ENCODE results near the gene RAB40B. TPM values are rescaled to one million over a fixed set of nuclear protein-coding genes. Genes with fewer than 3 reads are reported as not detected.

Gene RAB40B
- polyA plus RNA-seq, 2 of the 4 experiments (the other 2 are of a cell fraction), result 5.6 to 9.4 TPM

DNA sequence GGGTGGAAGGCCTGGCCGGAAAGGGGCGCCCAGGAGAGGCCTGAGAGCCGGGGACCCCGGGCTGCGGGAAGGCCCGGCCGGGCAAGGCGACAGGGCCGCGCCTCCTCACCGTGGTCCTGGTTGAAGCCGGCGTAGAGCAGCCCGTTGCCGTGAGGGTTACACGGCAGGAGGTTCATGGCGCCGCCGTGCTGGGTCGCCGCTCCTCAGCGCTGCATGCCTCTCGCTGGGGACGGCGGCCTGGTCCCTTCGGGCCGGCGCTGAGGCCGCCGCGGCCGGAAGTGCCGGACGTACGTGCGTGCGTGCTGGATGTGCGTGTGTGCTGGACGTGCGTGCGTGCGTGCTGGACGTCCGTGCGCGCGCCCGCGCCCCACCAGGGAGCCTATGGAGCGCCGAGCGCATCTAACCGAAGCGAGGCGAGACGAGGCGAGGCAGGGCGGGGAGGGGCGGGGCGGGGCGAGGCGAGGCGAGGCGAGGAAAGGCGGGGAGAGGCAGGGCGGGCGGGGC, 50.3 kb downstream of the RAB40B start, which contains the start of gene WDR45B (continued):
- TF ChIP-seq, protein P1, sequence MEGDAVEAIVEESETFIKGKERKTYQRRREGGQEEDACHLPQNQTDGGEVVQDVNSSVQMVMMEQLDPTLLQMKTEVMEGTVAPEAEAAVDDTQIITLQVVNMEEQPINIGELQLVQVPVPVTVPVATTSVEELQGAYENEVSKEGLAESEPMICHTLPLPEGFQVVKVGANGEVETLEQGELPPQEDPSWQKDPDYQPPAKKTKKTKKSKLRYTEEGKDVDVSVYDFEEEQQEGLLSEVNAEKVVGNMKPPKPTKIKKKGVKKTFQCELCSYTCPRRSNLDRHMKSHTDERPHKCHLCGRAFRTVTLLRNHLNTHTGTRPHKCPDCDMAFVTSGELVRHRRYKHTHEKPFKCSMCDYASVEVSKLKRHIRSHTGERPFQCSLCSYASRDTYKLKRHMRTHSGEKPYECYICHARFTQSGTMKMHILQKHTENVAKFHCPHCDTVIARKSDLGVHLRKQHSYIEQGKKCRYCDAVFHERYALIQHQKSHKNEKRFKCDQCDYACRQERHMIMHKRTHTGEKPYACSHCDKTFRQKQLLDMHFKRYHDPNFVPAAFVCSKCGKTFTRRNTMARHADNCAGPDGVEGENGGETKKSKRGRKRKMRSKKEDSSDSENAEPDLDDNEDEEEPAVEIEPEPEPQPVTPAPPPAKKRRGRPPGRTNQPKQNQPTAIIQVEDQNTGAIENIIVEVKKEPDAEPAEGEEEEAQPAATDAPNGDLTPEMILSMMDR (IDR thresholded peaks at IDR 0.05), result no peak
- TF ChIP-seq TFCP2L1 (CRISPR knock-in tag; IDR thresholded peaks at IDR 0.05) (no peak), GATA3 (IDR thresholded peaks at IDR 0.05; ENCODE audit: borderline replicate concordance) (0 out of 2 replicates have a peak, but pooled peaks have one; percentile 19), JUNB (IDR thresholded peaks at IDR 0.05) (no peak), CHD2 (IDR thresholded peaks at IDR 0.05; ENCODE audit: low read length, partially characterized antibody) (no peak), RARB (CRISPR knock-in tag; IDR thresholded peaks at IDR 0.05) (no peak)

DNA sequence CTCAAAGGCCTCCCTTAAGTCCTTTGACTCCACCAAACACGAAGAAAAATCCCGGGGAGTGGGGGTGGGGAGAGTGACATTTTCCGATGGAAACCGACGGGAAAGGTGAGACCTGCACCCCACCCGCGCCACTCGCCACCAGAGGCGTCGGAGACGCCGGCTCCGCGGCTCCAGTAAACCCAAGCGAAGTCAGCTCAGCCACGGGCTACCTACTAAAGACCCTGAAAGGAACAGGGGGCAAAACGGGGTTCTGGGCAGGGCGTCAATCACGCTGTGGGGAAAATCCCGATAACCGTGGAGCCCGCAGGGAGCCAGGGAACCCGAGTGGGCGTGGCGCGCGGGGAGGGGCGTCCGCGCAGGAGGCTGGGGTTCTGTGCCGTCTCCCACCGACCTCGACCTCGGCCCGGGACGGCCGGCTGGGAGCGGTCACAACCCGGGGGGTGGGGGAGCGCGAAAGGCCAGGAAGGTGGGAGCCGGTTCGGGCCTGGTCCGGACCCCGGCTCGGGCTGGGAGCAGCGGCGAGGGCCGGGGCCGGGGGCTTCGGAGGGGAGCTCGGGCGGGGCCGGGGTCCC, 50.8 kb downstream of the RAB40B start:
- FAIRE-seq, result no peak
- peak; percentile 17 to 54 for ATAC-seq
- no peaks in the 10 kb centered on the region for H3K9me3 ChIP-seq
- DNase-seq (ENCODE audit: low read depth in 1 of 2, low spot score in 1 of 2), result peak in 1 of 2 experiments; percentile 56
- peak overlapping the region; percentile 98 for H3K4me2 ChIP-seq
- ChIA-PET CTCF (no interaction called here), POLR2A (no interaction called here)
- WGBS (ENCODE audit: missing lambda C conversion rate), result 2% methylated on average over 35 of the region's 54 CpGs
- H3K4me3 ChIP-seq, result peak overlapping the region; percentile 90
- peak overlapping the region; percentile 91 to 95 for H3K27ac ChIP-seq
- H3K4me1 ChIP-seq, result peaks cover 23% of the 10 kb centered on the region
- TF ChIP-seq MAZ (IDR thresholded peaks at IDR 0.05; ENCODE audit: borderline replicate concordance, low read depth, low read length), result no peak
- no peak for TF ChIP-seq CEBPB (IDR thresholded peaks at IDR 0.05)
- TF ChIP-seq, protein P2, sequence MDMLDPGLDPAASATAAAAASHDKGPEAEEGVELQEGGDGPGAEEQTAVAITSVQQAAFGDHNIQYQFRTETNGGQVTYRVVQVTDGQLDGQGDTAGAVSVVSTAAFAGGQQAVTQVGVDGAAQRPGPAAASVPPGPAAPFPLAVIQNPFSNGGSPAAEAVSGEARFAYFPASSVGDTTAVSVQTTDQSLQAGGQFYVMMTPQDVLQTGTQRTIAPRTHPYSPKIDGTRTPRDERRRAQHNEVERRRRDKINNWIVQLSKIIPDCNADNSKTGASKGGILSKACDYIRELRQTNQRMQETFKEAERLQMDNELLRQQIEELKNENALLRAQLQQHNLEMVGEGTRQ (IDR thresholded peaks at IDR 0.05), result no peak
- TF ChIP-seq GATA3 (IDR thresholded peaks at IDR 0.05; ENCODE audit: borderline replicate concordance), result no peak
- 0 out of 5 replicates have a peak, but pooled peaks of 1 of the 2 experiments have one; percentile 6 for TF ChIP-seq JUN (IDR thresholded peaks at IDR 0.05)

DNA sequence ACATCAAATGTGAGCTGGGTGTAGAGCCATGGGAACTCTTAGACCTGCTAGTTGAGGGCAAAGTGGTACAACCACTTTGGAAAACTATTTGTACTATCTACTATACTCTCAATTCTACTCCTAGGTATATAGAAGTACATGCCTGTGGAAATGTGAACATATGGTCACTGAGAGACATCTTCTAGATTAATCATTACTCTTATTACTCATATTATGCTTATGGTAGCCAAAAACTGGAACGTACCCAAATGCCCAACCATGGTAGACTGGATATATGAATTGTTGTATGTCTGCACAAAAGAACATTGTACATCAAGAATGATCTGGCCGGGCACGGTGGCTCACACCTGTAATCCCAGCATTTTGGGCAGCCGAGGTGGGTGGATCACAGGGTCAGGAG, 53.0 kb downstream of the RAB40B start:
- ATAC-seq, result no peak

DNA sequence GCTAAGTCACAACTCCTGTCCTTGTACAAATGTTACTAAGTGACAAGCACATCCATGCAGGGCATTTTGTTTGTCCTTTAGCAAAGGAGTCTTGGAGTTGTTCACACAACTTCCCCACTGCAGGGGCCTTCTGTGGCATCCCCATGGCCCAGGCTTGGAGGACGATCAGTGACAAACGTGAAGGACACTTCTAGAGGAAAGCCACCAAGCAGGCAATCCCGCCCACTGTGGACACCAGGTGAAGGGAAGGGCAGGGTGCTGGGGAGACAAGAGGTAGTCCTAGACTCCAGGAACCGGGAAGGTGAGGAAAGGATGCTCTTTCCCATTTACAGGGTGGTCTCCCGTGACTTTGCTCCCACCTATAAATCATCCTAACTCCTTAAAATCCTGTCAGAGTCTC, 54.4 kb downstream of the RAB40B start:
- POLR2A ChIA-PET, result no interaction called here
- no peak for FAIRE-seq
- H3K4me2 ChIP-seq, result no peak overlapping the region
- H3K4me1 ChIP-seq, result peaks cover 23% of the 10 kb centered on the region
- no peak for ATAC-seq
- no peak for DNase-seq (ENCODE audit: low read depth in 1 of 2, low spot score in 1 of 2)
- H3K9me3 ChIP-seq, result no peaks in the 10 kb centered on the region
- no peak overlapping the region for H3K27ac ChIP-seq
- WGBS (ENCODE audit: missing lambda C conversion rate), result 82% methylated on average over 5 of the region's 5 CpGs
- CTCF ChIA-PET, result no interaction called here
- H3K4me3 ChIP-seq, result no peak overlapping the region
- TF ChIP-seq, protein P3, sequence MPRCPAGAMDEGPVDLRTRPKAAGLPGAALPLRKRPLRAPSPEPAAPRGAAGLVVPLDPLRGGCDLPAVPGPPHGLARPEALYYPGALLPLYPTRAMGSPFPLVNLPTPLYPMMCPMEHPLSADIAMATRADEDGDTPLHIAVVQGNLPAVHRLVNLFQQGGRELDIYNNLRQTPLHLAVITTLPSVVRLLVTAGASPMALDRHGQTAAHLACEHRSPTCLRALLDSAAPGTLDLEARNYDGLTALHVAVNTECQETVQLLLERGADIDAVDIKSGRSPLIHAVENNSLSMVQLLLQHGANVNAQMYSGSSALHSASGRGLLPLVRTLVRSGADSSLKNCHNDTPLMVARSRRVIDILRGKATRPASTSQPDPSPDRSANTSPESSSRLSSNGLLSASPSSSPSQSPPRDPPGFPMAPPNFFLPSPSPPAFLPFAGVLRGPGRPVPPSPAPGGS (IDR thresholded peaks at IDR 0.05), result no peak
- TF ChIP-seq CHD2 (IDR thresholded peaks at IDR 0.05; ENCODE audit: low read length, partially characterized antibody), result no peak
- no peak for TF ChIP-seq SREBF2 (IDR thresholded peaks at IDR 0.05)
- no peak for TF ChIP-seq FOSL2 (IDR thresholded peaks at IDR 0.05)
- TF ChIP-seq FOSL2 (CRISPR knock-in tag; IDR thresholded peaks at IDR 0.05), result no peak
- no peak for TF ChIP-seq HOXB13 (CRISPR knock-in tag; IDR thresholded peaks at IDR 0.05; ENCODE audit: low read depth)
- TF ChIP-seq PHF8 (IDR thresholded peaks at IDR 0.05; ENCODE audit: borderline replicate concordance, low read depth), result no peak
- TF ChIP-seq MYC (IDR thresholded peaks at IDR 0.05; ENCODE audit: borderline replicate concordance, low read length), result no peak
- no peak for TF ChIP-seq ESRRA (IDR thresholded peaks at IDR 0.05; ENCODE audit: borderline replicate concordance, low read length)
- TF ChIP-seq RAD21 (conservative IDR thresholded peaks at IDR 0.05 in 1 of 2, IDR thresholded peaks at IDR 0.05 in 1 of 2), result no peak
- no peak for TF ChIP-seq ZC3H11A (IDR thresholded peaks at IDR 0.05)
- TF ChIP-seq TP53 (CRISPR knock-in tag; IDR thresholded peaks at IDR 0.05), result no peak
- no peak for TF ChIP-seq JUNB (IDR thresholded peaks at IDR 0.05)

More for the DNA sequence above, 53.0 kb downstream of the RAB40B start:
- no peak for DNase-seq (ENCODE audit: low read depth in 1 of 2, low spot score in 1 of 2)
- no peaks in the 10 kb centered on the region for H3K9me3 ChIP-seq
- TF ChIP-seq FOSL2 (IDR thresholded peaks at IDR 0.05) (no peak), FOSL2 (CRISPR knock-in tag; IDR thresholded peaks at IDR 0.05) (peak; percentile 24; the same call in 1 of the 2 replicates)
- TF ChIP-seq, protein P4, sequence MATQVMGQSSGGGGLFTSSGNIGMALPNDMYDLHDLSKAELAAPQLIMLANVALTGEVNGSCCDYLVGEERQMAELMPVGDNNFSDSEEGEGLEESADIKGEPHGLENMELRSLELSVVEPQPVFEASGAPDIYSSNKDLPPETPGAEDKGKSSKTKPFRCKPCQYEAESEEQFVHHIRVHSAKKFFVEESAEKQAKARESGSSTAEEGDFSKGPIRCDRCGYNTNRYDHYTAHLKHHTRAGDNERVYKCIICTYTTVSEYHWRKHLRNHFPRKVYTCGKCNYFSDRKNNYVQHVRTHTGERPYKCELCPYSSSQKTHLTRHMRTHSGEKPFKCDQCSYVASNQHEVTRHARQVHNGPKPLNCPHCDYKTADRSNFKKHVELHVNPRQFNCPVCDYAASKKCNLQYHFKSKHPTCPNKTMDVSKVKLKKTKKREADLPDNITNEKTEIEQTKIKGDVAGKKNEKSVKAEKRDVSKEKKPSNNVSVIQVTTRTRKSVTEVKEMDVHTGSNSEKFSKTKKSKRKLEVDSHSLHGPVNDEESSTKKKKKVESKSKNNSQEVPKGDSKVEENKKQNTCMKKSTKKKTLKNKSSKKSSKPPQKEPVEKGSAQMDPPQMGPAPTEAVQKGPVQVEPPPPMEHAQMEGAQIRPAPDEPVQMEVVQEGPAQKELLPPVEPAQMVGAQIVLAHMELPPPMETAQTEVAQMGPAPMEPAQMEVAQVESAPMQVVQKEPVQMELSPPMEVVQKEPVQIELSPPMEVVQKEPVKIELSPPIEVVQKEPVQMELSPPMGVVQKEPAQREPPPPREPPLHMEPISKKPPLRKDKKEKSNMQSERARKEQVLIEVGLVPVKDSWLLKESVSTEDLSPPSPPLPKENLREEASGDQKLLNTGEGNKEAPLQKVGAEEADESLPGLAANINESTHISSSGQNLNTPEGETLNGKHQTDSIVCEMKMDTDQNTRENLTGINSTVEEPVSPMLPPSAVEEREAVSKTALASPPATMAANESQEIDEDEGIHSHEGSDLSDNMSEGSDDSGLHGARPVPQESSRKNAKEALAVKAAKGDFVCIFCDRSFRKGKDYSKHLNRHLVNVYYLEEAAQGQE (IDR thresholded peaks at IDR 0.05), result no peak
- no peak overlapping the region for H3K27ac ChIP-seq
- peaks cover 23% of the 10 kb centered on the region for H3K4me1 ChIP-seq
- CTCF ChIA-PET, result no interaction called here
- peak overlapping the region; percentile 98 for H3K4me2 ChIP-seq
- 75% methylated on average over 4 of the region's 4 CpGs for WGBS (ENCODE audit: missing lambda C conversion rate)
- POLR2A ChIA-PET, result no interaction called here
- no peak overlapping the region for H3K4me3 ChIP-seq
- peak; percentile 28 for FAIRE-seq
